Pancreas (tissue), 10 donors: ENCODE results near the gene RIMOC1. TPM values are rescaled to one million over a fixed set of nuclear protein-coding genes. Genes with fewer than 3 reads are reported as not detected.

ENCODE experiments used
- ATAC-seq, 4 donors: fragments of 200-7000 bp; cut with Tn5 transposase; one replicate each; pipeline versions ENCODE4 v1.8.0 to v1.9.1; 2020; ENCODE audit warnings: mild to moderate bottlenecking in 4 of 4, moderate library complexity in 4 of 4
- DNase-seq, 6 donors: peaks; one replicate each; pipeline ENCODE4 v3.0.0-alpha.2; 2020
- FAIRE-seq: peaks from 2 replicates; lab custom pipeline; 2012; peaks lifted over from hg19 to GRCh38; lab: Jason Lieb, UNC
- H3K27ac ChIP-seq, 4 donors: fragments of 200-600 bp; sonication (generic); 1 replicate in 3 of 4; 2 replicates in 1 of 4; pipeline versions ENCODE4 v1.5.0 to v1.8.0; 2020
- H3K27me3 ChIP-seq, 4 donors: fragments of 200-600 bp; one replicate each; pipeline ENCODE4 v1.8.0; 2021
- H3K36me3 ChIP-seq, 3 donors: fragments of 200-600 bp; sonication (generic) in 1 of 3; one replicate each; pipeline versions ENCODE4 v1.5.0 to v1.8.0; 2020 to 2021
- H3K4me1 ChIP-seq, 3 donors: fragments of 200-600 bp; one replicate each; pipeline ENCODE4 v1.8.0; 2021
- H3K4me3 ChIP-seq, 4 donors: fragments of 200-600 bp; sonication (generic) in 2 of 4; one replicate each; pipeline versions ENCODE4 v1.5.0 to v1.8.0; 2020 to 2021
- H3K9me3 ChIP-seq, 4 donors: fragments of 200-600 bp; one replicate each; pipeline ENCODE4 v1.8.0; 2021
- CTCF ChIP-seq, 4 donors: fragments of 200-600 bp; sonication (generic) in 3 of 4; IDR thresholded peaks; one replicate each; pipeline versions ENCODE4 v1.5.0 to v1.8.0; 2021; ENCODE audit warnings: antibody characterized with exemption in 4 of 4
- WGBS, 2 donors: extraction: QIAGEN DNeasy Blood & Tissue Kit; methylation state at CpG; one replicate each; pipeline ENCODE4 v1.1.7; 2013; 5-methylcytosine and 5-hydroxymethylcytosine counted together
- intact Hi-C, 3 donors: fragments of 100-400 bp; cut with DNase I; formaldehyde crosslinking; loops; one replicate each; pipeline versions ENCODE4 v1.11.1 to v1.14.2; 2022
- polyA plus RNA-seq, 2 donors: library from polyadenylated mRNA; stranded (reverse); fragments of 200-250 nt; gene quantifications; one replicate each; pipeline ENCODE4 v1.2.3, GENCODE V29; 2013
- total RNA-seq, 6 donors: library from RNA; stranded (reverse); fragmentation: NEBNext Ultra II Directional in 4 of 6; extraction: Animal tissue kit (Norgen Biotek cat#: 25700) in 4 of 6; gene quantifications; one replicate each; pipeline versions ENCODE4 v1.2.1 to v1.2.4, GENCODE V29; 2021 to 2023
- donor health status: healthy with polysubstance abuse.
- donor health status: DM: no; HTN: no; CAD: no; lungs with moderate emphysema.
- donor health status: DM: no; HTN: no; CAD: no.
- donor health status: control.
- donor health status: control.
- donor health status: Bipolar disorder and iron deficiency.
- donor health status: DM: yes; HTN: yes; CAD: no.
- donor health status: DM: no; HTN: no; CAD: no.
- donor health status: DM: no; HTN: no; CAD: no.
- donor health status: DM: yes; HTN: yes; CAD: no.

The RIMOC1 gene
- total and polyA plus RNA-seq, 8 donors: 2.4 to 14.7 (median 10.7) TPM

- Histone ChIP-seq H3K4me3 (no peak overlapping the region), H3K36me3 (no peaks in the 10 kb centered on the region), H3K9me3 (no peaks in the 10 kb centered on the region), H3K27me3 (no peaks in the 10 kb centered on the region), H3K27ac (no peak overlapping the region), H3K4me1 (no peaks in the 10 kb centered on the region)
- FAIRE-seq: no peak
- WGBS, 2 donors: 69 to 75% methylated on average over 3 of the region's 3 CpGs
- no peak for ATAC-seq
- no peak for DNase-seq
- TF ChIP-seq CTCF (IDR thresholded peaks at IDR 0.05): no peak
- intact Hi-C loops: no loop called here
These were observed 47.1 kb downstream of the RIMOC1 start for GRCh38 chr5:41951224-41951623.

Other genes with a start within 250 kb of the RIMOC1 start
- gene OXCT1, start 33.9 kb upstream of the RIMOC1 start, total RNA-seq: 1 to 10 TPM; 1.8 to 5.4 (median 3.0) TPM
- gene OXCT1, start 33.9 kb upstream of the RIMOC1 start, polyA plus RNA-seq: 1 to 10 TPM; 2.1 to 8.2 TPM
- gene FBXO4, start 20.9 kb downstream of the RIMOC1 start, total RNA-seq: 10 to 100 TPM in 2 of 6 donors, 1 to 10 TPM in 4; 6.8 to 12.6 (median 8.6) TPM
- 10 to 100 TPM; 11.4 to 11.8 TPM for gene FBXO4, start 20.9 kb downstream of the RIMOC1 start, polyA plus RNA-seq